Astrocyte of the spinal cord (primary cell): ENCODE data around the gene CNOT6L.

ENCODE experiments used
- DNase-seq: peaks from one replicate; pipeline ENCODE4 v3.0.0; 2011; ENCODE audit warnings: low read depth, low spot score
- H3K4me3 ChIP-seq: 2 replicates; pipeline ENCODE4 v1.5.1; 2011; ENCODE audit warnings: low read depth, mild to moderate bottlenecking, low read length, moderate library complexity
- CTCF ChIP-seq: IDR thresholded peaks from 2 replicates; pipeline ENCODE4 v1.5.1; 2012; ENCODE audit warnings: low read depth, mild to moderate bottlenecking, low read length, inconsistent platforms
- in situ Hi-C: cut with HindIII; loops from 2 replicates; pipeline ENCODE4 v1.10.0; 2017; ENCODE audit warnings: low sequenced_read_pairs

The CNOT6L gene

GRCh38 chr4:77820649-77821561, 1.7 kb upstream of the CNOT6L start:
- TF ChIP-seq CTCF: no peak
- no peak for DNase-seq
- in situ Hi-C loops: no loop called here

DNA sequence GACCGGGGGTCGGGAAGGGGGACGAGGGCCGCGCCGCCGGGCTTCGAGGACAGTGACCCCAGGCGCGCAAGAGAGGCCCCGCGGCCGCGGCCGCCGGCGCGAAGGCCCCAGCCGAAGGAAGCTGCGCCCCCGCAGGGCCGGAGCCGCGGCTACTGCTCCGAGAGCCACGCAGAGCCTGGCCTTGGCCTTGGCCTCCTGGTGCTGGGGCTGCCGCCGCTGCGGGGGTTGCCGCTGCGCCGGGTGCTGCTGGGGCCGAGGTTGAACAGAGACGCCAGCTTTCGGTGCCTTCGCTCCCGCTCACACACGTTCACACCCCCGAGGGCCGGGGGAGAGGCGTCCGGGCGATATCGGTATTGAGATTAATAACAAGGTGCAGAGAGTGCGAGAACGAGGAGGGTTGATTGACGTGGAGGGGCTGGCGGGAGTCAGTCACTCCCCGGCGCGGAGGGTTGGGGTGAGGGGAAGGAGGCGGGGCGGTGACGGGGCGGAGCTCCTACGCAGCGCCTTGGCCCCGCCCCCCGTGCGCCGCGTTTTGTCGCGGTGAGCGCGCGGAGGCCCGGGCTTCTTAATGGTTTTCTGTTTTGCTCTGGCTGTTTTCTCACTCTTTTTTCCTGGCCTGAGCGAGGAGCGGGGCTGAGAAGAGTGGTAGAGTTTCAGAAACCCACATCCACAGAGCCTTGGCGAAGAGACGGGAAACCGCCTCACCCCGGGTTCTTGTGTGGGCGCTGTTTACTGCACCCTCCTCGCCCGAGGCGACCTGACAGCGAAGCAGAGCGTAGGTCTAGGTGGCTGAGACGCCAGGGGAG, 878 bp upstream of the CNOT6L start:
- no peak for TF ChIP-seq CTCF
- peak; percentile 84 for DNase-seq
- peak overlapping the region; percentile 79 for H3K4me3 ChIP-seq
- in situ Hi-C loops: no loop called here

More at GRCh38 chr4:77820649-77821561, 1.7 kb upstream of the CNOT6L start:
- peak overlapping the region; percentile 79 for H3K4me3 ChIP-seq

DNA sequence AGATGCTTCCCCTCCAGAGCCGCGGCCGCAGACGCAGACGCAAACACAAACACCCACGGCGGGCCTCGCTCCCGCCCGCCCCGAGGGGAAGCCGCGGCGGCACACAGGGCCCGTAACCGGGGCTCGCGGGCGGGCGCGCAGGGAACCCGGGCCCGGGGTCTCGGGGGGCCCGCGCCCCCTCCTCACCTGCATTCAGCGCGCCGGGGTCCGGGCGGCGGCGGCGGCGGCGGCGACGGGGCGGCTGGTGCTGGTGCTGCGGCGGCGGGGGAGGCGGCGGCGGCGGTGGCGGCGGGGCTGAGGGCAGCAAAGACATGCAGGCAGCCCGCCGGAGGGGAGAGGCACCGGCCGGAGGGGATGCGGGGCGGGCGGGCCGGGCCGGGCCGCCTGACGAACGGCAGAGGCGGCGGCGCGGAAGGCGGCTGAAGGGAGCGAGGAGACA, 255 bp upstream of the CNOT6L start:
- in situ Hi-C loops: no loop called here
- peak; percentile 19 for DNase-seq
- no peak for TF ChIP-seq CTCF
- H3K4me3 ChIP-seq: peak overlapping the region; percentile 79

GRCh38 chr4:77818073-77818601, 1.0 kb downstream of the CNOT6L start:
- peak; percentile 87 for DNase-seq
- in situ Hi-C loops: no loop called here
- H3K4me3 ChIP-seq: peak overlapping the region; percentile 79
- TF ChIP-seq CTCF: peak; percentile 59

- DNase-seq: no peak
- no peak for TF ChIP-seq CTCF
- in situ Hi-C loops: no loop called here
- peak overlapping the region; percentile 79 for H3K4me3 ChIP-seq
Measured at GRCh38 chr4:77817304-77818072, 1.7 kb downstream of the CNOT6L start.

DNA sequence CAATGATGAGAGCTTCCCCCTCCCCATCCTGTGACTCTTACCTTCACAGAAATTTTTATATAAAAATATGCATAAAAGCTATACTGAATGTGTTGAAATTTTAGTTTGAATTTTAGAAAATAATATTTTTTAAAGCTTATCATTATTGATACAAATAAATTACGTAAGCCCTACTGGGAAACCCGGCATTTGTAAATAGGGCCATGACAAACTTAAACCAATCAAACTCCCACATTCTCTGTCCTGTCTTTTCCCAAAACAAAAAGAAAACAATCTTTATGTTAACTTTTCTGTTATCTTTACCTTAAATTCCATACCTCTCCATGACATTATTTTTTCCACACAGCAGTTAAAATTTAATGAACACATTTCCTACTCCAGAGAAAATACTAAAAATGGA, 2.6 kb downstream of the CNOT6L start:
- no peak for DNase-seq
- H3K4me3 ChIP-seq: no peak overlapping the region
- TF ChIP-seq CTCF: no peak
- in situ Hi-C loops: no loop called here
